ENCODE results near the gene GSDME.

GSDME gene

DNA sequence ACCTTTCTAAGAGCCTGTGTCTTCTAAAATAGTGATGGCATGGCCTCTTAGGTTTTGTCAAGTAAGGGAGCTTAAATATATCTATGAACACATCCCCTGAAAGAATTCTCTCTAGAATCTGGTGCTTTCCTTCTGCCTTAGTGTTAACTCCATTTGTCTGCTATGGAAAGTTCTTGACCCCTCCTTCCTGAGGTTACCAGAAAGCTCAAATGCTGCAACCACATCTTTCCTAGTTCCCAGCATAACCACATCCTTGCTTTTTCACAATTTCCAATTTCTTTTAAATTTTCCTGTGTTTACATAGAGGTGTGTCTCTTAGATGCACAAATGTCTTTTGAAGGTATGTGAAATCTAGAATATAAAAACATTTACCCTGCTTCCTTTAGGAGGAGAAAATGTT lies 16.4 kb upstream of the GSDME start:
- no peak for DNase-seq (ENCODE audit: low read depth, low spot score)

DNA sequence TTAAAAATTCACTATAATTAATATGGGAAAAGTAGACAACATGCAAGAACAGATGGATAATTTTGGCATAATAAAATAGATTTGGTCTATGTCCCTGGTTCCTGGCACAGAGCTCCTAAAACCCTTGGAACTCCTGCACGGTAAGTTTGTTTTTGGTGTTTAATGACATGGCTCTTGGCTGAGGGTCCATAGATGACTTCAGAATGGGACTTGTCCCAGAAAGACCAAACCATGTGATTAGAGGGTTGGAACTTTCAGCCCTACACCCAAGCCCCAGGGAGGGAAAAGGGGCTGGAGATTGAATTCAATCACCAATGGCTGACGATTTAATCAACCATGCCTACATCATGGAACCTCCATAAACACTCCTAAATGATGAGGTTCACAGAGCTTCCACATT lies 12.6 kb upstream of the GSDME start:
- DNase-seq (ENCODE audit: low read depth, low spot score): no peak

DNA sequence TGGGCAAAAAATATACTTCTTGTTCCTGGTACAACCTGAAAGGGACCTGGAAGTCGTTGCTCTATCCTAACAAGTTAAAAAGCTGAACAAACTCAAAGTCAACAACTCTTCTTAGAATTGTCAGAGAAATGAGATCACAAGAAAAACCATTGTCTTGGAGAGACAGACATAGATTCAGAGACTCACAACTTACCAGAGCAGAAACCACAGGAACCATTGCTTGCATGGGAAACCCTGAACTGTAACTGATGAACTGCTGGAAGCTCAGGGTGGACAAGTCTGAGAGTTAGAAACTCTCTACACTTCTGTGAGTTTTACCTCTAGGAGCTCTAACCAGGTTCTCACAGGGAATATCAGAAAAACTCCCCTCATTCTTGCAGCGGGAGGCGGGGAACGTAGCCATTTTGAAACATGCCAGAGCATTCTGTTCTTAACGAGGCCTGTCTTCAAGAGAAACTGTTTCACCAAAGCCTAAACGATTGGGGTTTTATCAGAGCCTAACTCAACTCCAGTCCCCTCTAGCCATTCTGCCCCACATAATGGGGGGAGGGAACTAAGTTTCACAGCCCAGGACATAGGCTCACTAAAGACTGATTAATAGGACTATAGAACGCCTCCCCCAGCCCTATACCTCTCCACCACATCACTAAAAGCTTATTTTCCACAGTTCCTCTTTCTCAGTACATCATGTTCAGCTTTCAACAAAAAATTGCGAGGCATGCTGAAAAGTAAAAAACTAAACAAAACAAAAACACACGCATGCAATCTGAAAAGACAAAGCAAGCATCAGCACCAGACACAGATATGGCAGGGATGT lies 12.0 kb upstream of the GSDME start:
- no peak for DNase-seq (ENCODE audit: low read depth, low spot score)

DNA sequence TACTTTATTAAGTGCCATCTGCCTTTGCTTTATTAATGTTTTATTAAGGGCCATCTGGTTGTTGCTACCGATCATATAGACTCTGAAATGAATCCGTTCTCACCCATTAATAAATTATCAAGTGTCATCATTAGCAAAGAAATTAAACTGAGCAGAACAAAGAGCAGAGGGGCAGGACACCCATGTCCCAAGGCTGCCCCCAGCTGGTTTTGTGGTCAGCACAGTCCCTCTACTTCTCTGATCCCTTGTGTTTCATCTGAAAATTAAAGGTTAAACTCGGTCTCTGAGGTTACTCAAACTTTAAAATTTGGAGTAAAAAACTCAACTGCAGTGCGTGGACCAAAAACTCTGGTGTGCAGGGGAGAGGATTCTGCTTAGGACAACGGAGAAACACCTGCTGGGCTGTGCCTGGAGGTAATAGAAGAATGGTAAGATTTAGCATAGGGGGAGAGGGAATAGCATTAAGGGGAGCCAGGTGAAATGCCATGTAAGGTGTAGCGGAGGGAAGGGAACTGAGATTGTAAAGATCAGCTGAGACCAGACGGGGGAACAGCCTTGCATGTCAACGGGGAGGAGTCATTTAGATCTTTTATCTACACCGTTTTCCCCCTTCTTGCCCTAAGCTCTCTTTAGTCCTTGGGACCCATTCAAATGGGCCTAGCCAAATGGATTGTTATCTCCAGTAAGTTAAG lies 10.8 kb upstream of the GSDME start:
- DNase-seq (ENCODE audit: low read depth, low spot score): no peak

DNA sequence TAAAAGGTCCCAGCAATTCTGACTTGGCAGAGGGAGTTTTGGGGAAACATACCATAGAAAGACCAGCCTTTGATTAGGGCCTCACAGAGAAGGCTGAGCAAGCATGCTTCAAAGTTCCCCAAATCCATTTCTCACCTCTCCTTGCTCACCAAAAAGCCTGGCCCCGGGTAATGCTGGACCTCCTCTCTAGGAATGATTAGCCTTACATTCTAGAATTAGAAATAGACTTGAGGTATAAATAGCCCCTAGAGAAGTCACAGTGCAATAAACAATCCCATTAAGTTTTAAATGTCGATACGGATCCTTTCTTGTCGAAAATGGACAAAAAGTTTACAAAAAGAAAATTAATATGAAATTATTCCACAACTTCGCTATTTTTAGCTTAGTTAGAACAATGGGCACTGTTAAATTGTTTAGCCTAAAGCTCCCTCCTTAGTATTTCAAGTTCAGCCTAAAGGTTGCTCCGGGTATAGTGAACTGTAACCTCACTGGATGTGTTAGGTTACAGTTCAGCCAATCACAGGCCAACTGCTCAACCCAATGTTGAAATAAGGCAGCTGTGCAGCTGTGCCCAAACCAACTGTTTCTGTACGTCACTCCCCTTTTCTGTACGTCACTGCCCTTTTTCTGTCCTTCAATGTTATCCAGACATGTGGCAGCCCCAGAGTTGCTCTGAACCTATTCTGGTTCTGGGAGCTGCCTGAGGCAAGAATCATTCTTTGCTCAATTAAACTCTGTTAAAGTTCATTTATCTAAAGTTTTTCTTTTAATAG lies 7.9 kb upstream of the GSDME start:
- no peak for DNase-seq (ENCODE audit: low read depth, low spot score)

DNA sequence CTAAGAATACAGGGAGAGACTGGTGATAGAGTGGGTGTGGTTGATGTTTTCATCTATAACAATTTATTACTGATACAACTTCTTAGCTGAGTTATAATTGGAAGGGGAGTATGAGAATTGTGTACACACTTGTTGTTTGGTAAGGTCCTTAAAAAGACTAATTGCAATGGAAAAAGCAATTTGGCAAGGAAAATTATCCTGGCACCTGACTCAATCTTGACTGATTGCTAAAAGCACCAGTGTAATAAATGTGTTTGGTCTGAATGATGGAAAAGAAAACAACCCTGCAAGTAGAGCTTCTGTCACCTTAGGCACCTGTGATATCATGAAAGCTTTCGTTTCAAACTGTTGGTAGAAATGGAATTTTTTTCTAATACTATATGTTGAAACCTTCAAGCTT lies 6.7 kb upstream of the GSDME start:
- no peak for DNase-seq (ENCODE audit: low read depth, low spot score)

DNA sequence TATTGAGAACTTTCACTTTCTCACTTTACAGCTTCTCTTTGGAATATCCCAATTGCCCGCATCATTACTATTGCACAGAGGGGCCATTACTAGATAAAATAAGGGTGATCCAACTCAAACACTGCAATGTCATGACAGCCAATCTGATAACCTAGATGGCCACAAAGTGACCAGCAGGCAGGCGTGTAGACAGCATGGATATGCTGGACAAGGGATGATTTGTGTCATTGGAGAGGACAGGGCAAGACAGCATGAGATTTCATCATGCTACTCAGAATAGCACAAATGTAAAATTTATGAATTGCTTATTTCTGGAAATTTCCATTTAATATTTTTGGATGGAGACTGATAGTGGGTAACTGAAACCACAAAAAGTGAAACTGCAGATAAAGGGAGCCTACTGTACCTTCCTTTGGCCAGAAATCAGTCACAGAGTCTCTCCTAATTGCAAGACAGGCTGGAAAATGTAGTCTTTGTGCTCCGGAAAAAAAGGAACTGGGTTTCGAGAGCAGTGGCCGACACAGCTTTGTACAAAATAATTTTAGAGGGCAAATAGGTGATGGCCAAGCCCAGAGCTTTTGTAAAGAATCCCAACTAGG lies 6.1 kb upstream of the GSDME start:
- DNase-seq (ENCODE audit: low read depth, low spot score): no peak

DNA sequence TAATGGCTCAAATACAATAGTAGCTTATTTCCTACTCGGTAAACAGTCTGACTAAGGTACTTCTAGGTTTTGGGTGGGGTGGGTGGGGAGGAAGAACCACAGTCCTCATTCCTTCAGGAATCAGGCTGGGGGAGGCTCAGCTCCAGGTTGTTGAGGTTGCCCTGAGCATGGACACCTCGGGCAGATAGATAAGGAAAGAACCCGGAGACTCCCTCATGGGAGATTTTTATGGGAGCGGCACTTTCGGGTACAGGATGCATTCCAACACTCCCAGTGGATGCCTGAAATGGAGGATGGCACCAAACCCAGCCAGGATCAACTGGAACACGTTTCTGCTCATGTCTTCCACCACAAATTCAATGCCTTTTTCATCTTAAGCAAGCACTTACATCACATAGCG lies 5.5 kb upstream of the GSDME start:
- no peak for DNase-seq (ENCODE audit: low read depth, low spot score)

DNA sequence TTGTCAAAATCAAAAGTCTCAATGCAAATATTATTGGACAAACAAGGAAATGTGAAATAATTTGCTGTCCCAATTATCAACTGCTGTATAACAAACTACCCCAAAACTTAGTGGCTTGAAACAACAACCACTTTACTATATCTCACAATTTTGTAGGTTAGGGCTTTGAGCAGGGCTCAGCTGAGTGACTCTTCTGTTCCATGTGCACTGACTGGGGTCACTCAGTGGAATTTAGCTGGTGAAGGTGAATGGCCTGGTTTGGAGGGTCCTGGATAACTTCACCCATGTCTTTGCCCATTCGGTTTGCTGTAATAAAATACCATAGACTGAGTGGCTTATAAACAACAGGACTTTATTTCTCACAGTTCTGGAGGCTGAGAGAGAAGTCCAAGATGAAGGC lies 3.7 kb upstream of the GSDME start:
- DNase-seq (ENCODE audit: low read depth, low spot score): no peak

DNA sequence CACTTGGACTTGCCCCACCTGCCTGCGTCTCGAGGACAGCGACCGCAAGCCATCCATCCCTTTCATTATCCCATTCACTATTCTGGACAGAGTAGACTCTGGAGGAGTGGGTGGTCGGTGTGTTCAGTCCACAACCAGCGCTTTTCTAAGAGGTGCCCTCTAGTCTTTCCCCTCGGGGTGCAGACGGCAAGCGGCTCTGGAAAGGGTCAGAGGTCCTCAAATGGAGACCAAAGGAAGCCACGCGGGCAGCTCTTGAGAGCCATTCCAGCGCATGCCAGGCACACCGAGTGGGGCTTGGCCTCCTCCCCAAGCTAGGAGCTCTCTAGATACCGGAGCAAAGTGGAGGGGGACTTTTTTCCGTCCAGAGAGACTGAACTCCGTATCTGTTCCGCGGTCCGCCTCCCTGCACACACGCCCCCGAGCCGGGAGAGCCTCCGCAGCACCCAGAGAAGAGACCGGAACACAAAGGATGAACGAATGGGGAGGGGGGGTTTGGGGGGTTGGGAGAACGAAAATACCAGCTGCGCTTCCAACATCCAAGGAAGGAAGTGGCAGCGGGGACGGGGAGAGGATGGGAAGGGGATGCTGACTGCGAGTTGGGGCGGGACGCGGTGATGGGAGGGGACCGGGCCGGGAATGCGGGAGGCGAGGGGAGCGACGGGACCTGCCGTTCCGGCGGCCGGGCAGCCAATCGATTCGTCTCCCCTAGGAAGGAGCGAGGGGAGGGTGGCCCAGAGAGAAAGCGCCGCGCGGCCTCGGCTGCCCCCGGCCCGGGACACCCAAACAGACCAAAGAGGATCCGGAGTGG lies 515 bp downstream of the GSDME start:
- DNase-seq (ENCODE audit: low read depth, low spot score): no peak

DNA sequence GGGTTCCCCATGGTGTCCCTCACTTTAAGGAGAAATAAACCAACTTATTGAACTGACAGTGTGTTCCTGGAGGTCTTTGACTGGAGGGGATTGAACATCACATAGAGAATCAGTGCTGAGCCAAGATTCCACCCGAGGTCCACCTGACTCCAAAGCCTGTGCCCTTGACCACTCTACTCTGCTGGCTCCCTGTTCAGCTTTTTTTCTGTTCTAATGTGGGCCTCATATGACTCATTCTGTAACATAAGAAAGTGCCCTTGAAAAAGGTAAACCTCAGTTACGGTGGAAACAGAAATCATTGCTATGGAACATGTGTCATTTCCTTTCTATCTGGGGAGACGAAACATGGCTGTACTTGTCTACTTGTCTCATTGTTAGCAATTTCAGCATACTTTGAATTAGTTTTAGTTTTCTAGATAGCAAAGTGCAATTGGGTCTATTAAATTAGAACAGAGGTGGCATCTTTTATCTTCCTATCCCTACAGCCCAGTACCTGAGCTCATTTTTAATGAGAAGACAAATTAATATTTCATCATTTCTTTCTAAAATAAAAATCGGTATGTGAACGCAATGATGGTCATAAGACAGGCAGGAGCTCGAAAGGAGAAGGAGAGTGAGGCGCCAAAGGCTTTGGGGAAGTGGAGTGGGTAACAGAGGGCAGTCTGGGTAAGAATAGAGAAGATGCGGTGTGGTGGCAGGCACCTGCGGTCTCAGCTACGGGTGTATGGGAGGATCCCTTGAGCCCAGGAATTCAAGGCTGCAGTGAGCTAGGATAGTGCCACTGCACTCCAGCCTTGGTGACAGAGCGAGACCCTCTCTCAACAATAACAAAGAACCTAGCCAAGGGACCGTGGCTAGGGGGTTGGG lies 1.5 kb downstream of the GSDME start:
- no peak for DNase-seq (ENCODE audit: low read depth, low spot score)

DNA sequence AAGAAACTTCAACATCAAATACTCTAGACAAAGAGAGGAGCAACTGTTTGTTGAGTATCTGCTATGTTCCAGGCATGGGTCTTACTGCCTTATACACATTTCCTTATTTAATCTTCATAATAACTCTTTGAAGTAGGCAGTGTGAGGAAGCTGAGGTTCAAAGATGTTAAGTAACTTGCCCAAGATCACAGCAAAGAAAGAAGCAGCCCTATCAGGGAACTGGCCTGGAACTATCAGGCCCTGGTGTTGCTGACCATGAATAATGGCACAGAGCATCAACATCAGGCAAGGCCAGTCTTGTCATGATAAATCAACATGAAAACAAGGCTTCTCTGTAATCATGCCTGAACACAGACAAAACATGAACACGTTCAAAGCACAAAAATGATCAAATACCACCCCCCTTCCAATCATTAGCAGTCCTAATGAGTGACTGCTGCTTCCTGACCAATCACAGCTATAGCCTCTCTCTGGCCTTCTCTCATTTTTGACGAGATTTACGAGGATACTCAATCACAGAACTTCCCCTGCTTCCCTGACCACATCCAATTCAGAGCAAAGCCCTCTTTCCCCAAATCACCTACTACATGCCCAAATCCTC lies 2.3 kb downstream of the GSDME start:
- DNase-seq (ENCODE audit: low read depth, low spot score): no peak

DNA sequence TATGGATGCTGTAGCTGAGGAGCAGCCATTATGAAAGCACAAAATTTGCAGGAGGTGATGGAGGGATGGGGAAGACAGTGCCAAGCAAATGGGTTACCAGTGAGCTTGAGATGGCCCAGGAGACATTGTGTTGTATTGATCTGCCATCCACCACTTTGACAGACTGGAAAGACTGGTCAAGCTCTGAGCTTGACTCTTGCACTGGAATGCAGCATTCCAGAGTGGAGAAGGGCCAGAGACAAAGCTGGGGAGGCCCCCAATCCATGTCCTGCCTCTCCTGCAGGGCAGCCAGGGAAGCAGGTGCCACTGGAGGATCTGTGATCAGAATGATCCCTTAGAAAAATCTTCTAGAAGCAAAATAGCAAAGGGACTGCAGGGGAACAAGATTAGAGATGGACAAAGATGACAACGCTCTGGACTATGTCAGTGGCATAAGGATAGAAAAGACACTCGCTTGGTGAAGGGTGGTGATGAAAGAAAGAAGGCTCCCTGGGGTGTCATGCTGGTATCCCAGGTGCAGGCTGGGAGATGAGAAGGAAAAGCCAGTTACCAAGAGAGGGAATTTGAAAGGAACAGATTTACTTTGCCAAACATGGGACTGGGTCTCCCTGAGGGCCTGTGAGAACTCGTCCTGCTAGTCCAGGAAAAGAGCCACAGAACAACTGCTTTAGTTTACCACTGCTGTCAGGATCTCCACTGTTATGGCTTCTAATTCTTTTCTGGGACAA lies 5.0 kb downstream of the GSDME start:
- DNase-seq (ENCODE audit: low read depth, low spot score): no peak

DNA sequence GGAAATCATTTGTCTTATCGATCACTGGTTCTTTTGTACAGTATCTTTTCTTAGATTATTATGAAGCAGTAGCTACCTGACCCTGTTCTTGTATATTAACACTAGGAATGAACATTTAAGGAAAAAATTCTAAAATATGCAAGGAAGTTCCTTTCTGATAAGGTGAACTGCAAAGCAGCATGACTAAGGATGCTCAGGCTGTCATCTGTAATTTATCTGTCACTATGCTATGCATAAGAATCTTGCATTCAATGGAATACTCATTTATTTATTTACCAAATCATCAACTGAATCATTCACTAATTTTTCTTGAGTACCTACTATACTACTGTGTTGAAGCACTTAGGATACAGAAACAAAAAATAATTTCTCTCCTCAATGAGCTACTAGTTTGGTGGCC lies 5.8 kb downstream of the GSDME start:
- no peak for DNase-seq (ENCODE audit: low read depth, low spot score)

DNA sequence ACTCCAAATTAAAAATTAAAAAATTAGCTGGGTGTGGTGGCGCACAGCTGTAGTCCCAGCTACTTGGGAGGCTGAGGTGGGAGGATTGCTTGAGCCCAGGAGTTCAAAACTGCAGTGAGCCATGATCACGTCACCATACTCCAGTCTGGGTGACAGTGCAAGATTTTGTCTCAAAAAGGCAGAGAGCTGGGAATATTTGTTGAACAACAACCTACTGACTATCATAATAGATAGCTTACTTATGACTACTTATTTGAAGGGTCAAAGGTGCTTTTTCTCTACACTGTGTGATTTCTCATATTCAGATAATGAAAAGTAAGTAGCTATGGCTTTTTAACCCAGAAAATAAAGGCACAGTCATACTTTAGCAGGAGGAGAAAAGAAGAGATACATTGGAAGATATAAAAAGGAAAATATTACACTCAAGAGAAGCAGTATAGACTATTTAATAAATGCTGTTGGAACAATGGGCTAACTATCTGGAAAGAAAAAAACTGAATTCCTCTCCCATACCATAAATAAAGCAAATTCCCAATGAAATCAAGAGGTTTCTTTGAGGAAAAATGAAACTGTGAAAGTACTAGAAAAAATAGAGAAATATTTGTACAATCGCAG lies 6.7 kb downstream of the GSDME start:
- DNase-seq (ENCODE audit: low read depth, low spot score): no peak

DNA sequence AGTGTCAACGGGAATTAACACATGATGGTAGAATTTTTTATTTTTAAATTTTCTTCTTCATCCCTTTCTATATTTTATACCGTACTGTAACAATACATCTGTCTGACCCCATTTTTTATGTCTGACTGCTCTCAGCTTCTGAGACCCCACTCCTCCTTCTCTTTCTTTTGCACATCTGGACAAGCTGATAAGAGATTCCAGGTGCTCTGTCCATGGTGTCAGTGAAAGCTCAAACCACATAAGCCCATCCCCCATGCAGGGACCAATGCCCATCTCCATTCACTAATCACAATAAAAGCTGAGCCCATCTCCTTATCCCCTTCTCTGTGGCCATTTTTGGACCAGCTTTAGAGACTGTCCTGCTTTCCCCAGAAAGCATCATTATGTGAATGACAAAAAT lies 8.7 kb downstream of the GSDME start:
- DNase-seq (ENCODE audit: low read depth, low spot score): no peak

DNA sequence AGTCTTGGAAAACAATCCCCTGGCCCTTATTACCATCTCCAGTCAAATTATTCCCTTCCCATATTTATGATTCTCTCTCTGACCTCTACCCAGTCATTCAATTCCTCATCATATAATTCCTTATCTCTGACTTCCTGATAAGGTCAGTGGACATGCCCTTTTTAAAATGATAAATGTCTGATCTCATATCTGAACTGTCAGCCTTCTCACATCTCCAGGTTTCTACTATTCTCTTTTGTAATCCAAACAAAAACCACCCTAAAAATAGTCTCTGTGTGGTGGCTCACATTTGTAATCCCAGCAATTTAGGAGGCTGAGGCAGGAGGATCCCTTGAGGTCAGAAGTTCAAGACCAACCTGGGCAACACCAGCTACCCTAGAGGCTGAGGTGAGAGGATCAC lies 11.9 kb downstream of the GSDME start:
- no peak for DNase-seq (ENCODE audit: low read depth, low spot score)

DNA sequence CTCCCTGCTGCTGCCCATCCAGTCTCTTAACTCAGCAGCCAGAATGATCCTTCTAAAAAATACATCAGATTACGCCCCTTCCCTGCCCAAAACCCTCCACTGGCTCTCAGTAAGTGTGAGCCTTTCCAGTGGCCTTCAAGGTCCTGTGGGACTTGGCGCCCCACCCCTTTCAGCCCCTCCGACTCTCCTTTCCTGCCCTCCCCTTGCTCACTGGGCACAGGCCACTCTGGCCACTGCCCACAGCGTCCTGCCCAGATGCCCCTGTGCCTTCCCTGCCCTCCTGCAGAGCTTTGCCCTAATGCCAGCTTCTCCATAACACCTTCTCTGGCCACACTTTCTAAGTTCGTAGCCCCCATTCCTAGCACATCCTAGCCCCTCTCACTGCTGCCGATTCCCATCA lies 13.8 kb downstream of the GSDME start:
- DNase-seq (ENCODE audit: low read depth, low spot score): no peak

All from iPS DF 19.7 (cell line).